ENCODE measurements around the gene LSM8. TPM values are rescaled to one million over a fixed set of nuclear protein-coding genes. Genes with fewer than 3 reads are reported as not detected.

Gene LSM8
- polyA plus RNA-seq, 1 donor (not counting 4 experiments of a cell fraction or from before 2014, with no cell fraction given), result 50.2 TPM

DNA sequence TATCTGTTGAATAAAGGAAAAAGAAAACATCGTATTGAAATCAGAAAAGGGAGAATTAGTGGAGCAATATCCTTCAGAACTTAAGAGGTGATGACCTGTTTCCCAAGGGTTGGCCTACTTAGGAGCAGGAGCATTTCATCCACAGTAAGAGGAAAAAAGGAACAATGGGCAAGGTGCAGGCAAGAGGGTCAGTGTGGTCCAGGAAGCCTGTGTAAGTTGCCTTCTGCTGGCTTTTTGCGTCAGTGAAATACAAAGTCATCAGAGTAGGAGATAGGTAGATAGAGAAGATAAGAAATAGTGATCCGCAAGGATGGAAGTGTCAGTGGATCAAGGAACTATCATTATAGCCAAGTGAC lies 35.2 kb downstream of the LSM8 start:
- H3K4me2 ChIP-seq (ENCODE audit: control insufficient read depth, extremely low read depth, insufficient read depth, low read depth, low read length), result no peak overlapping the region
- no peak overlapping the region for H3K4me3 ChIP-seq (ENCODE audit: control insufficient read depth in 2 of 3, extremely low read depth in 1 of 3, insufficient read depth in 2 of 3, low read depth in 1 of 3, low read length in 3 of 3)
- no peaks in the 10 kb centered on the region for H3K9me1 ChIP-seq (ENCODE audit: control insufficient read depth, extremely low read depth, insufficient read depth, low read length)
- dilution Hi-C loops (cut with MboI; ENCODE audit: extremely low pct_ligation_motif_present, low sequenced_read_pairs), result no loop called here
- H3K4me1 ChIP-seq (ENCODE audit: control insufficient read depth, extremely low read depth, insufficient read depth, low read length), result peaks cover 2% of the 10 kb centered on the region
- no peak for TF ChIP-seq EZH2 (IDR thresholded peaks at IDR 0.05; ENCODE audit: low read length)
- TF ChIP-seq, protein P1, sequence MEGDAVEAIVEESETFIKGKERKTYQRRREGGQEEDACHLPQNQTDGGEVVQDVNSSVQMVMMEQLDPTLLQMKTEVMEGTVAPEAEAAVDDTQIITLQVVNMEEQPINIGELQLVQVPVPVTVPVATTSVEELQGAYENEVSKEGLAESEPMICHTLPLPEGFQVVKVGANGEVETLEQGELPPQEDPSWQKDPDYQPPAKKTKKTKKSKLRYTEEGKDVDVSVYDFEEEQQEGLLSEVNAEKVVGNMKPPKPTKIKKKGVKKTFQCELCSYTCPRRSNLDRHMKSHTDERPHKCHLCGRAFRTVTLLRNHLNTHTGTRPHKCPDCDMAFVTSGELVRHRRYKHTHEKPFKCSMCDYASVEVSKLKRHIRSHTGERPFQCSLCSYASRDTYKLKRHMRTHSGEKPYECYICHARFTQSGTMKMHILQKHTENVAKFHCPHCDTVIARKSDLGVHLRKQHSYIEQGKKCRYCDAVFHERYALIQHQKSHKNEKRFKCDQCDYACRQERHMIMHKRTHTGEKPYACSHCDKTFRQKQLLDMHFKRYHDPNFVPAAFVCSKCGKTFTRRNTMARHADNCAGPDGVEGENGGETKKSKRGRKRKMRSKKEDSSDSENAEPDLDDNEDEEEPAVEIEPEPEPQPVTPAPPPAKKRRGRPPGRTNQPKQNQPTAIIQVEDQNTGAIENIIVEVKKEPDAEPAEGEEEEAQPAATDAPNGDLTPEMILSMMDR (optimal IDR thresholded peaks at IDR 0.05 in 1 of 3, IDR thresholded peaks at IDR 0.05 in 1 of 3, conservative IDR thresholded peaks at IDR 0.05 in 1 of 3; ENCODE audit: extremely low read depth in 1 of 3, insufficient read depth in 2 of 3, low read length in 3 of 3), result no peak
- FAIRE-seq (no peak), DNase-seq (ENCODE audit: low read depth, low spot score) (no peak)
- H3K27ac ChIP-seq (ENCODE audit: control insufficient read depth, insufficient read depth, low read length), result no peak overlapping the region
- no peaks in the 10 kb centered on the region for H3K27me3 ChIP-seq (ENCODE audit: control insufficient read depth, extremely low read depth, insufficient read depth, low read length)
- no peaks in the 10 kb centered on the region for H3K79me2 ChIP-seq (ENCODE audit: control insufficient read depth, insufficient read depth, low read length)
- no peak overlapping the region for H3K9ac ChIP-seq (ENCODE audit: control insufficient read depth, extremely low read depth, insufficient read depth, low read length)
- H3K36me3 ChIP-seq (ENCODE audit: control insufficient read depth in 2 of 2, extremely low read depth in 1 of 2, insufficient read depth in 2 of 2, low read length in 2 of 2), result no peaks in the 10 kb centered on the region
- H4K20me1 ChIP-seq (ENCODE audit: control insufficient read depth, extremely low read depth, insufficient read depth, low read length), result no peaks in the 10 kb centered on the region
- H2AFZ ChIP-seq (ENCODE audit: control insufficient read depth, low read length), result no peak overlapping the region
- no peaks in the 10 kb centered on the region for H3K9me3 ChIP-seq (ENCODE audit: control insufficient read depth, low read depth, low read length)

DNA sequence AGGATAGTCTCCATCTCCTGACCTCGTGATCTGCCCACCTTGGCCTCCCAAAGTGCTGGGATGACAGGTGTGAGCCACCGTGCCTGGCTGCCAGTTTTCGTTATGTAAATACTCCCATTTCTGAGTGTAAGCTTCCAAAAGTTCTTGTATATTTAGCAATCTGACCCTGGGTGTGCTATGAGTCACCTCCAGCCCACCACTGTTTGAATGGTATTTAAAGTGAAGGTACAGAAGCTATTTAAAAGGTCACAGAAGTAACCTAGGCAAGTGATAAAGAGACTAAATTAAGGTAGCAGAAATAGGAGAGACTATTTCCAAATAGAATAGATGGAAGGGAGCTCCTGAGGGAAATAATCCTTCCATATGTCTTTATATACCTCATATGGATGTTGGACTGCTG lies 36.6 kb downstream of the LSM8 start:
- H3K4me1 ChIP-seq (ENCODE audit: control insufficient read depth, extremely low read depth, insufficient read depth, low read length), result no peaks in the 10 kb centered on the region
- no peaks in the 10 kb centered on the region for H4K20me1 ChIP-seq (ENCODE audit: control insufficient read depth, extremely low read depth, insufficient read depth, low read length)
- H3K4me3 ChIP-seq (ENCODE audit: control insufficient read depth in 2 of 3, extremely low read depth in 1 of 3, insufficient read depth in 2 of 3, low read depth in 1 of 3, low read length in 3 of 3), result no peak overlapping the region
- H3K36me3 ChIP-seq (ENCODE audit: control insufficient read depth in 2 of 2, extremely low read depth in 1 of 2, insufficient read depth in 2 of 2, low read length in 2 of 2), result no peaks in the 10 kb centered on the region
- no peak for FAIRE-seq
- DNase-seq (ENCODE audit: low read depth, low spot score), result no peak
- no peaks in the 10 kb centered on the region for H3K79me2 ChIP-seq (ENCODE audit: control insufficient read depth, insufficient read depth, low read length)
- TF ChIP-seq, protein P1 (optimal IDR thresholded peaks at IDR 0.05 in 1 of 3, IDR thresholded peaks at IDR 0.05 in 1 of 3, conservative IDR thresholded peaks at IDR 0.05 in 1 of 3; ENCODE audit: extremely low read depth in 1 of 3, insufficient read depth in 2 of 3, low read length in 3 of 3), result no peak
- no peak for TF ChIP-seq EZH2 (IDR thresholded peaks at IDR 0.05; ENCODE audit: low read length)
- H3K9ac ChIP-seq (ENCODE audit: control insufficient read depth, extremely low read depth, insufficient read depth, low read length), result no peak overlapping the region
- no peaks in the 10 kb centered on the region for H3K9me1 ChIP-seq (ENCODE audit: control insufficient read depth, extremely low read depth, insufficient read depth, low read length)
- dilution Hi-C loops (cut with MboI; ENCODE audit: extremely low pct_ligation_motif_present, low sequenced_read_pairs), result no loop called here
- no peak overlapping the region for H3K27ac ChIP-seq (ENCODE audit: control insufficient read depth, insufficient read depth, low read length)
- H2AFZ ChIP-seq (ENCODE audit: control insufficient read depth, low read length), result no peak overlapping the region
- no peaks in the 10 kb centered on the region for H3K27me3 ChIP-seq (ENCODE audit: control insufficient read depth, extremely low read depth, insufficient read depth, low read length)
- no peak overlapping the region for H3K4me2 ChIP-seq (ENCODE audit: control insufficient read depth, extremely low read depth, insufficient read depth, low read depth, low read length)
- no peaks in the 10 kb centered on the region for H3K9me3 ChIP-seq (ENCODE audit: control insufficient read depth, low read depth, low read length)

All from keratinocyte (primary cell).